HS-27A (cell line): ENCODE measurements around the gene FKBP9.
"Not testable (repeated sequence)": the region's sequence is repeated elsewhere in the genome, so short reads cannot be mapped to it uniquely, and the experiment has no call there.

Experiments
- DNase-seq: peaks from one replicate; pipeline ENCODE4 v3.0.0-alpha.2; 2012; ENCODE audit warnings: low read depth, missing footprints

Gene FKBP9

GRCh38 chr7:32952876-32953275 lies 4.4 kb upstream of the FKBP9 start:
- DNase-seq = no peak

GRCh38 chr7:32958046-32959025 lies 1.1 kb downstream of the FKBP9 start:
- DNase-seq = no peak

GRCh38 chr7:32963880-32964301 lies 6.7 kb downstream of the FKBP9 start:
- not testable (repeated sequence) for DNase-seq

GRCh38 chr7:32964461-32965159 lies 7.4 kb downstream of the FKBP9 start:
- DNase-seq = not testable (repeated sequence)

- DNase-seq = not testable (repeated sequence)
Observed at GRCh38 chr7:32966489-32967267, 9.4 kb downstream of the FKBP9 start.

- DNase-seq = not testable (repeated sequence)
Observed at GRCh38 chr7:32967268-32967582, 10.0 kb downstream of the FKBP9 start.

GRCh38 chr7:32971967-32972366 lies 14.7 kb downstream of the FKBP9 start:
- not testable (repeated sequence) for DNase-seq

- DNase-seq = not testable (repeated sequence)
Observed at GRCh38 chr7:32977159-32977558, 19.9 kb downstream of the FKBP9 start.

GRCh38 chr7:32979246-32979645 lies 22.0 kb downstream of the FKBP9 start:
- DNase-seq = peak; percentile 51

- DNase-seq = not testable (repeated sequence)
Observed at GRCh38 chr7:32979902-32980301, 22.7 kb downstream of the FKBP9 start.

- not testable (repeated sequence) for DNase-seq
Observed at GRCh38 chr7:32988148-32988547, 30.9 kb downstream of the FKBP9 start.

- not testable (repeated sequence) for DNase-seq
Observed at GRCh38 chr7:32991068-32991585, 33.9 kb downstream of the FKBP9 start.

- DNase-seq = not testable (repeated sequence)
Observed at GRCh38 chr7:32991975-32992700, 34.9 kb downstream of the FKBP9 start.

- not testable (repeated sequence) for DNase-seq
Observed at GRCh38 chr7:32992750-32993149, 35.5 kb downstream of the FKBP9 start.

- not testable (repeated sequence) for DNase-seq
Observed at GRCh38 chr7:32997956-32998355, 40.7 kb downstream of the FKBP9 start.

- DNase-seq = not testable (repeated sequence)
Observed at GRCh38 chr7:32998361-32999171, 41.3 kb downstream of the FKBP9 start.

GRCh38 chr7:32999380-32999779 lies 42.1 kb downstream of the FKBP9 start:
- DNase-seq = not testable (repeated sequence)

- not testable (repeated sequence) for DNase-seq
Observed at GRCh38 chr7:33003111-33003510, 45.9 kb downstream of the FKBP9 start.

- not testable (repeated sequence) for DNase-seq
Observed at GRCh38 chr7:33004104-33004616, 46.9 kb downstream of the FKBP9 start.

GRCh38 chr7:33005193-33005592 lies 48.0 kb downstream of the FKBP9 start:
- DNase-seq = not testable (repeated sequence)
